Measurements from ENCODE around the gene N4BP3. TPM values are rescaled to one million over a fixed set of nuclear protein-coding genes. Genes with fewer than 3 reads are reported as not detected.

The N4BP3 gene
- total and polyA plus RNA-seq, 9 donors, result 16.7 to 29.1 (median 22.7) TPM

GRCh38 chr5:178145965-178146820 lies 32.9 kb downstream of the N4BP3 start:
- peaks cover 41% of the 10 kb centered on the region for H3K4me1 ChIP-seq (ENCODE audit: control insufficient read depth, insufficient read depth, low read length)
- 71% methylated on average over 10 of the region's 14 CpGs for WGBS (ENCODE audit: insufficient coverage)
- H3K27me3 ChIP-seq (ENCODE audit: control insufficient read depth, insufficient read depth, low read length), result no peaks in the 10 kb centered on the region
- H3K4me3 ChIP-seq (ENCODE audit: low read length), result no peak overlapping the region
- no peaks in the 10 kb centered on the region for H3K9me3 ChIP-seq (replicated peaks; ENCODE audit: control insufficient read depth, low read depth, low read length)
- peak; percentile 40 for DNase-seq
- peaks cover 87% of the 10 kb centered on the region for H3K36me3 ChIP-seq (ENCODE audit: control insufficient read depth, insufficient read depth, low read length)
- H3K27ac ChIP-seq (ENCODE audit: low read length), result no peak overlapping the region

- H3K9me3 ChIP-seq (replicated peaks; ENCODE audit: control insufficient read depth, low read depth, low read length), result no peaks in the 10 kb centered on the region
- no peak overlapping the region for H3K27ac ChIP-seq (ENCODE audit: low read length)
- no peak overlapping the region for H3K4me3 ChIP-seq (ENCODE audit: low read length)
- H3K4me1 ChIP-seq (ENCODE audit: control insufficient read depth, insufficient read depth, low read length), result peaks cover 38% of the 10 kb centered on the region
- H3K36me3 ChIP-seq (ENCODE audit: control insufficient read depth, insufficient read depth, low read length), result peaks cover 83% of the 10 kb centered on the region
- 87% methylated on average over 15 of the region's 15 CpGs for WGBS (ENCODE audit: insufficient coverage)
- no peaks in the 10 kb centered on the region for H3K27me3 ChIP-seq (ENCODE audit: control insufficient read depth, insufficient read depth, low read length)
- no peak for DNase-seq
These were observed 34.1 kb downstream of the N4BP3 start for GRCh38 chr5:178147406-178147805.

GRCh38 chr5:178149199-178149932 lies 36.0 kb downstream of the N4BP3 start:
- no peak overlapping the region for H3K4me3 ChIP-seq (ENCODE audit: low read length)
- peak overlapping the region; percentile 13 for H3K27ac ChIP-seq (ENCODE audit: low read length)
- H3K27me3 ChIP-seq (ENCODE audit: control insufficient read depth, insufficient read depth, low read length), result no peaks in the 10 kb centered on the region
- peaks cover 67% of the 10 kb centered on the region for H3K36me3 ChIP-seq (ENCODE audit: control insufficient read depth, insufficient read depth, low read length)
- WGBS (ENCODE audit: insufficient coverage), result 65% methylated on average over 7 of the region's 11 CpGs
- no peak for DNase-seq
- H3K4me1 ChIP-seq (ENCODE audit: control insufficient read depth, insufficient read depth, low read length), result peaks cover 29% of the 10 kb centered on the region
- no peaks in the 10 kb centered on the region for H3K9me3 ChIP-seq (replicated peaks; ENCODE audit: control insufficient read depth, low read depth, low read length)

GRCh38 chr5:178150977-178151734 lies 37.8 kb downstream of the N4BP3 start:
- Histone ChIP-seq H3K4me1 (ENCODE audit: control insufficient read depth, insufficient read depth, low read length) (peaks cover 25% of the 10 kb centered on the region), H3K27me3 (ENCODE audit: control insufficient read depth, insufficient read depth, low read length) (no peaks in the 10 kb centered on the region), H3K27ac (ENCODE audit: low read length) (no peak overlapping the region), H3K4me3 (ENCODE audit: low read length) (no peak overlapping the region), H3K36me3 (ENCODE audit: control insufficient read depth, insufficient read depth, low read length) (peaks cover 60% of the 10 kb centered on the region), H3K9me3 (replicated peaks; ENCODE audit: control insufficient read depth, low read depth, low read length) (no peaks in the 10 kb centered on the region)
- DNase-seq, result peak; percentile 43
- 64% methylated on average over 11 of the region's 11 CpGs for WGBS (ENCODE audit: insufficient coverage)

GRCh38 chr5:178152491-178153444 lies 39.4 kb downstream of the N4BP3 start:
- no peak overlapping the region for H3K27ac ChIP-seq (ENCODE audit: low read length)

GRCh38 chr5:178153530-178154340 lies 40.4 kb downstream of the N4BP3 start, which contains the start of gene NHP2:
Gene NHP2 (minus strand): TSS chr5:178153885. CDS start chr5:178153817, 68 bp downstream.
- 2% methylated on average over 56 of the region's 68 CpGs for WGBS (ENCODE audit: insufficient coverage)
- Histone ChIP-seq H3K27ac (ENCODE audit: low read length) (peak within 1 kb of the TSS; percentile 32), H3K4me3 (ENCODE audit: low read length) (peak within 1 kb of the TSS; percentile 62)

More at GRCh38 chr5:178152491-178153444, 39.4 kb downstream of the N4BP3 start:
- Histone ChIP-seq H3K4me1 (ENCODE audit: control insufficient read depth, insufficient read depth, low read length) (peaks cover 25% of the 10 kb centered on the region), H3K36me3 (ENCODE audit: control insufficient read depth, insufficient read depth, low read length) (peaks cover 44% of the 10 kb centered on the region), H3K27me3 (ENCODE audit: control insufficient read depth, insufficient read depth, low read length) (no peaks in the 10 kb centered on the region), H3K9me3 (replicated peaks; ENCODE audit: control insufficient read depth, low read depth, low read length) (no peaks in the 10 kb centered on the region), H3K4me3 (ENCODE audit: low read length) (peak overlapping the region; percentile 62)
- WGBS (ENCODE audit: insufficient coverage), result 70% methylated on average over 9 of the region's 31 CpGs
- DNase-seq, result no peak

GRCh38 chr5:178155065-178155464 lies 41.7 kb downstream of the N4BP3 start:
- peaks cover 21% of the 10 kb centered on the region for H3K36me3 ChIP-seq (ENCODE audit: control insufficient read depth, insufficient read depth, low read length)
- WGBS (ENCODE audit: insufficient coverage), result 62% methylated on average over 4 of the region's 8 CpGs
- no peaks in the 10 kb centered on the region for H3K9me3 ChIP-seq (replicated peaks; ENCODE audit: control insufficient read depth, low read depth, low read length)

More at GRCh38 chr5:178153530-178154340, 40.4 kb downstream of the N4BP3 start, which contains the start of gene NHP2:
- DNase-seq, result peak; percentile 99
- no peaks in the 10 kb centered on the region for H3K9me3 ChIP-seq (replicated peaks; ENCODE audit: control insufficient read depth, low read depth, low read length)
- H3K36me3 ChIP-seq (ENCODE audit: control insufficient read depth, insufficient read depth, low read length), result peaks cover 34% of the 10 kb centered on the region
- no peaks in the 10 kb centered on the region for H3K27me3 ChIP-seq (ENCODE audit: control insufficient read depth, insufficient read depth, low read length)
- H3K4me1 ChIP-seq (ENCODE audit: control insufficient read depth, insufficient read depth, low read length), result peaks cover 22% of the 10 kb centered on the region

GRCh38 chr5:178160176-178160575 lies 46.8 kb downstream of the N4BP3 start:
- Histone ChIP-seq H3K9me3 (replicated peaks; ENCODE audit: control insufficient read depth, low read depth, low read length) (no peaks in the 10 kb centered on the region), H3K4me3 (ENCODE audit: low read length) (no peak overlapping the region), H3K27ac (ENCODE audit: low read length) (no peak overlapping the region), H3K4me1 (ENCODE audit: control insufficient read depth, insufficient read depth, low read length) (peaks cover 7% of the 10 kb centered on the region), H3K36me3 (ENCODE audit: control insufficient read depth, insufficient read depth, low read length) (no peaks in the 10 kb centered on the region), H3K27me3 (ENCODE audit: control insufficient read depth, insufficient read depth, low read length) (peaks cover 20% of the 10 kb centered on the region)
- WGBS (ENCODE audit: insufficient coverage), result 56% methylated on average over 3 of the region's 5 CpGs
- no peak for DNase-seq

More at GRCh38 chr5:178155065-178155464, 41.7 kb downstream of the N4BP3 start:
- Histone ChIP-seq H3K4me3 (ENCODE audit: low read length) (no peak overlapping the region), H3K27me3 (ENCODE audit: control insufficient read depth, insufficient read depth, low read length) (no peaks in the 10 kb centered on the region), H3K27ac (ENCODE audit: low read length) (no peak overlapping the region), H3K4me1 (ENCODE audit: control insufficient read depth, insufficient read depth, low read length) (peaks cover 15% of the 10 kb centered on the region)
- DNase-seq, result no peak

All from muscle of leg (tissue), 11 donors.